IPS DF 19.7 (cell line): Measurements from ENCODE around the gene ERBB4.
"Not testable (repeated sequence)": the region's sequence is repeated elsewhere in the genome, so short reads cannot be mapped to it uniquely, and the experiment has no call there.

Source experiments
- DNase-seq: peaks from one replicate; pipeline ENCODE4 v3.0.0-alpha.2; 2013; ENCODE audit warnings: low read depth, low spot score

Gene ERBB4

GRCh38 chr2:212226114-212226513, 312.5 kb downstream of the ERBB4 start:
- no peak for DNase-seq

- DNase-seq = no peak
These were observed 314.9 kb downstream of the ERBB4 start for GRCh38 chr2:212223696-212224095.

- no peak for DNase-seq
These were observed 325.4 kb downstream of the ERBB4 start for GRCh38 chr2:212213191-212213590.

DNA sequence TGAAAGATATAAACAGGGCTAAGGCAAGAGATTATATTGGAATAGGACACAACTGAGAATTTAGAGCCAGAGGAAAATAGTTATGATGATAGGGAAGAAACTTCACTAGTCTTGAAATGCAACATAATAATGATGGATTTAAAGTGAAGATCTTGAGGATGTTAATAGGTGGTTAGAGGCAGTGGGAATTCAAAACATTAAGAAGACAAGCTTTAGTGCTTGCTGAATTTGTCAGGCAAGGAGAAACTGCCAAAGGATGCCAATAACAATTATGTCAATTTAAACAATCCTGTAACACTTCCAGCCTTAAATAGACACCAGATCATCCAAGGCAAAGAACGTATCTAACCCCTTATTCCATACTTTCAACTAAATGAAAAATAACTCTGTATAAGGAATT, 330.1 kb downstream of the ERBB4 start:
- DNase-seq = no peak

GRCh38 chr2:212197776-212198175, 340.8 kb downstream of the ERBB4 start:
- no peak for DNase-seq

GRCh38 chr2:212195626-212196025, 343.0 kb downstream of the ERBB4 start:
- no peak for DNase-seq

DNA sequence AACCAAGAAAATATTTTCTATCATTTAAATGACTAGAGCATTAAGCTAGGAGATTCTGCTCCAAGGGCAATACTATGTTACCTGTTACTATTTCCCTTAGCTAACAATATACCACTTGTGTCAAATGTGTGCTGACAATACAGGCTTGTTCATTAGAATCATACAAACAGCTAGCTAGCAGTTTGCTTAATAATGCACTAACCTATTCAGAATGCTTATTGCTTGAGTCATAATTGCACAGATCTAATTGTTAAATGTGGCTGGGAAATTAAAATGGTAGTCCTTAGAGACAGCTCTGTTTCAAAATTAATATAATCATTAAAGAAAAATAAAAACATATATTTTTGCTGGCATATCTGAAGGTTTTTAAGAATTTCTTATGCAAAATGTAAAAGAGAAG, 344.2 kb downstream of the ERBB4 start:
- no peak for DNase-seq

DNA sequence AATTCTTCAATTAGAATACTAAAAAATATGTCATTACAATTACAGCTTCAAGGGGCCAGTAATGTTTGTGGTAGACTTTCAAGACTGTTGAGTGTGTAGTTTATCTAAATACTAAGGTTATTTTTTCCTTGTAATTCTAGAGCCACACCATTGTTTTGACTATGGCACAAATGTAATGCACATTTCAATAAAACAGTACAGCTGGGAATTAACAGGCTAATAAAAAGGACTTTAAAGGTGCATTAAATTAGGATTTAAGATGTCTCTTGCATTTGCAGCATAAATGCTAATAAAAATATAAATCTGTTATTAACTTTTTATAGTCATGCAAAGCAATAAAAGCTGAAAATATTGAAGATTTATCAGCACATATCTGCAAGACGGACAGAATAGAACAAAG, 344.8 kb downstream of the ERBB4 start:
- DNase-seq = no peak

DNA sequence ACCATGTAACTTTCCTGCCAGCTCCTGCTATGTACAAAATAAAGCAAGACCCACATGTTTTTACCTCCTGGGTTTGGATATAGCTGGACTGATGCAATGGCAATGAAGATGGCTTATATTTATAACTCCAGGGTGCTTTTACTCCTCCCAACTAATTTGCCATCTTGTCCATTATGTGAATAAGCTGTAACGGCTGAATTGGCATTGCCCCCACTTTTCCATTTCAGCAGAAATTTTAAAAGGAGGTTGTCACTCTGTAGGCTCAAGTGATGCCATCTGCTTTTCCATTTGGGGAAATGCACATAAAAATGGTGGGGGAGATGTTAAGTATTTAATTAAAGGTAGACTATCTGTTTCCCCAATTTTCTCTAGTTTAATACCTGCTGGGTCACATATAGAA, 345.5 kb downstream of the ERBB4 start:
- no peak for DNase-seq

- not testable (repeated sequence) for DNase-seq
These were observed 347.2 kb downstream of the ERBB4 start for GRCh38 chr2:212191438-212191837.

DNA sequence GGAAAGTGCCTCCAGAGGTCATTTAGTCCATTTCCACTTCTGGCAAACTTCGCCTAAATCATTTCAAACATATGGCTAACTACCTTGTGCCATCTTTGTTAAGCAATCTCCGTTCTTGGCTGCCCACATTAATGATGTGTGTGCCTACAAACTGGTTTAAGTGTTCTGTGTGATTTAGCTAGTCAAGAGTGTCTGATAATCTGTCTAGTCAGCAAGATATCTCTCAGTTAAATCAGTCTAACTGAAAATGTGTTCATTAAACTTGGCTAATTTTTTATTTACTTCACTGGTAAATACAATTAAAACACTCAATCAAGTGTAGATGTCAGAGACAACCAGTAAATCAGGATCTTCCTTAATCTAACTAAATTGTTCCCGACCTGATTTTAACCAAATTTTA, 352.4 kb downstream of the ERBB4 start:
- DNase-seq = no peak

- DNase-seq = no peak
These were observed 357.0 kb downstream of the ERBB4 start for GRCh38 chr2:212181646-212182045.

DNA sequence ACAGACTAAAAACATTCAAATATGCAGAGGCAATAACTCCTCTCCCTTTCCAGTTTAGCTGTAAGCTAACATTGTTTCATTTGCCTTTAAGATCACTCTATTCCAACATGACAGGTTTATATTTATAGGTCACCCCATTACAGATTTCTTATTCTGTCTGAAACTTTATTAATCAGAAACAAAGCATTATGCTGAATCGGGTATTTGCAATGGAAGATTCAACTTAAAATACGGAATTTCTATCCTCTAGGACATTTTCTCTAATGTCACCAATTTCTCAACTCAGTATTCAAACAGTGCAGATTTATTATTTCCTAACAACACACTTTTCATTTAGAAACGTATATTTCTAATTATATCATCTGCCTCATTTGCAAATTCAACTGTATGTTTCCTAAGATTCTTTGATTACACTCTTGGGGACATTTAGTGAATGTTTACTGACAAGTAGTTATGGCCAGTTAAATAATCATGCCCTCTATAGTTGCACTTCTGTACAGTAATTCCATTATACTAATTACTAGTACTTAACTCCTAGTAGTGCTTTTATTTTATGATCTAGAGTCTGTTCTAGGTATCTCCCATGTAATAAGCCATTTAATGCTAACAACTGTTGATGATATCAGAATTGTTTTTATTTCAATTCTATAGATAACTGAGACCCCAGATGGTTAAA, 358.1 kb downstream of the ERBB4 start:
- no peak for DNase-seq

GRCh38 chr2:212177724-212178123, 360.9 kb downstream of the ERBB4 start:
- DNase-seq = no peak

DNA sequence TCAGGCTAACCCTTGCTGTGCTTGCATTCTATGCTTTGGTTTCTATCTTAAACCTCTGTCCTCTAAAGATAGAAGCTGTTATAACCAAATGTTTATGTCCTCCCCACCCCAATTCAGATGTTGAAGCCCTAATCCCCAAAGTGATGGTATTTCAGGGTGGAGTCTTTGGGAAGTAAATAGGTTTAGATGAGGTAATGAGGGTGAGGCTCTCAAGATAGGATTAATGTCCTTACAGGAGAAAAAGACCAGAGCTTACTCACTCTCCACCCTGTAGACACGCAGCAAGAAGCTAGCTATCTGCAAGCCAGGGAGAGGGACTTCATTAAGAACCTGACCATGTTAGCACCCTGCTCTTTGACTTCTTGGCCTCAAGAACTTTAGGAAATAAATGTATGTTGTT, 362.5 kb downstream of the ERBB4 start:
- DNase-seq = no peak

- no peak for DNase-seq
These were observed 364.7 kb downstream of the ERBB4 start for GRCh38 chr2:212173756-212174510.

DNA sequence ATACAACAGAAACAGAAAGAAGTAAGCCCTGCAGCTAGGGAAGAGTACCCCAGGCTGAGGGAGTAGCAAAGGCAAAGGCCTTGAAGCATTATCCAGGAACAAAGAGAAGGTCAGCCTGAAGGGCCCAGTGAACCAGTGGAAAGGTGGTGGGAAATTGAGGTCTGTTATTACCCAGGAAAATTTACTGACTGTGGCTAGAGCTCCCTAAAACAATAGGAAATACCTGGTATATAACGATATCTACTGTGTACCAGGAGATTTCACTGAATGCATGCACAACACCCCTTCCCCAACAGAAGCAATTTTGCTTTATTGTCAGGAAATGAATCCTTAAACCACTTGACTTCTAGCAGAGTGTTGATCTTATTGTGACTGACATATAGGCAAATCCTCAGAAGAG, 365.3 kb downstream of the ERBB4 start:
- no peak for DNase-seq

- no peak for DNase-seq
These were observed 368.2 kb downstream of the ERBB4 start for GRCh38 chr2:212170382-212170781.

GRCh38 chr2:212158081-212158480, 380.5 kb downstream of the ERBB4 start:
- no peak for DNase-seq

DNA sequence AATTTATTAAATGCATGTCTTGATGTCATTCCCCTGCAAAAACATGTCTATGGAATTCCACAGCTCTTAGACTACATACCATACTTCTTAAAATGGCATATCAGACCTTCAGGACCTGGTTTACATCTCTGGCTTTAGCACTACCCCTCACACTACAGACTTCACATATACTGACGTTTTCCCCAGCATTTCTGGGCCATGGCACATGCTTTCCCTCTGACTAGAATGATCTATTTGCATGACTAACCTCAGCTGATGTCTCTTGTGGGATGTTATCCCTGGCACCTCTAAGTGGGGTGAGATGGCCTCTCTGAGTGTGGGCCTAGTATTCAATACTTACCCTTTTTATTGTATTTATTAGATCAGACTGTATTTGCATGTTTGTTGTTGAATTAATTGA, 381.6 kb downstream of the ERBB4 start:
- no peak for DNase-seq

GRCh38 chr2:212156088-212156487, 382.5 kb downstream of the ERBB4 start:
- no peak for DNase-seq

DNA sequence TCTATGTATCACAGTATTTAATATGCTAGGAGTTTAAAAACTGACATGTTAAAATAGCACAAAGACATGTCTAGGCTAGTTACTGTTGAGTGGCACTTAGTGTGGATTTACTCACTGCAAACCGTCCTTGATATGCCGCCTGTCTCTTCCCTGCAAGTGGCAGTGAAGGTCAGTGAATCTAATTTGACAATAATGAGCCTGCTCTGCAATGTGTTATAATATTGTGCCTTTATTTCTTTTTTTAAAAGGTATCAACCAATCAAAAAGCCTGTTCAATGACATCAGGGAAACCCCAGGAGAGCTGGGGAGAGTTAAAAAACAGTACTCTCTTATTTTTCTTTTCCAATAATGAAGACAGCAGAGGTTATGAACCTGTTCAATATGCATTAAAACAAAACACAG, 384.1 kb downstream of the ERBB4 start:
- DNase-seq = no peak

- DNase-seq = no peak
These were observed 384.7 kb downstream of the ERBB4 start for GRCh38 chr2:212153923-212154322.
